ENCODE results near the gene TRPV4. TPM values are rescaled to one million over a fixed set of nuclear protein-coding genes. Genes with fewer than 3 reads are reported as not detected.

Gene TRPV4
- polyA plus RNA-seq, 1 experiment: 5.2 TPM

GRCh38 chr12:109765446-109765810 lies 67.8 kb downstream of the TRPV4 start:
- peaks cover 12% of the 10 kb centered on the region for H3K9me3 ChIP-seq (ENCODE audit: control insufficient read depth, insufficient read depth, low read length)
- peaks cover 8% of the 10 kb centered on the region for H3K27me3 ChIP-seq (ENCODE audit: control insufficient read depth, insufficient read depth, low read length)
- H3K27ac ChIP-seq (ENCODE audit: low read depth, low read length): no peak overlapping the region
- TF ChIP-seq CTCF (IDR thresholded peaks at IDR 0.05; ENCODE audit: low read depth, low read length): no peak
- DNase-seq (ENCODE audit: low read depth, low spot score): no peak
- ChIA-PET CTCF (interaction anchor here (2.3 kb wide), 1 partner anchor 9 kb away, joined by 7 read pairs; no protein-coding TSS in a partner anchor), POLR2A (no interaction called here)
- H3K4me3 ChIP-seq (ENCODE audit: low read depth, low read length): no peak overlapping the region

- no peak for DNase-seq (ENCODE audit: low read depth, low spot score)
- Histone ChIP-seq H3K27me3 (ENCODE audit: control insufficient read depth, insufficient read depth, low read length) (peaks cover 8% of the 10 kb centered on the region), H3K4me3 (ENCODE audit: low read depth, low read length) (no peak overlapping the region), H3K9me3 (ENCODE audit: control insufficient read depth, insufficient read depth, low read length) (peaks cover 12% of the 10 kb centered on the region), H3K27ac (ENCODE audit: low read depth, low read length) (no peak overlapping the region)
- ChIA-PET CTCF (interaction anchor here (0.8 to 2.3 kb wide), 2 partner anchors 10 to 12 kb away, joined by 3 to 7 read pairs; no protein-coding TSS in a partner anchor), POLR2A (no interaction called here)
- no peak for TF ChIP-seq CTCF (IDR thresholded peaks at IDR 0.05; ENCODE audit: low read depth, low read length)
Measured at GRCh38 chr12:109764776-109765445, 68.3 kb downstream of the TRPV4 start.

- Histone ChIP-seq H3K4me3 (ENCODE audit: low read depth, low read length) (no peak overlapping the region), H3K9me3 (ENCODE audit: control insufficient read depth, insufficient read depth, low read length) (peaks cover 12% of the 10 kb centered on the region), H3K27ac (ENCODE audit: low read depth, low read length) (no peak overlapping the region), H3K27me3 (ENCODE audit: control insufficient read depth, insufficient read depth, low read length) (peaks cover 8% of the 10 kb centered on the region)
- no peak for TF ChIP-seq CTCF (IDR thresholded peaks at IDR 0.05; ENCODE audit: low read depth, low read length)
- ChIA-PET POLR2A (interaction anchor here (0.7 kb wide), 1 partner anchor 9 kb away, joined by 3 read pairs; no protein-coding TSS in a partner anchor), CTCF (interaction anchor here (2.3 kb wide), 1 partner anchor 11 kb away, joined by 7 read pairs; no protein-coding TSS in a partner anchor)
- no peak for DNase-seq (ENCODE audit: low read depth, low spot score)
Measured at GRCh38 chr12:109764123-109764522, 69.1 kb downstream of the TRPV4 start.

GRCh38 chr12:109763201-109763841 lies 69.9 kb downstream of the TRPV4 start:
- H3K4me3 ChIP-seq (ENCODE audit: low read depth, low read length): no peak overlapping the region
- no peak overlapping the region for H3K27ac ChIP-seq (ENCODE audit: low read depth, low read length)
- H3K9me3 ChIP-seq (ENCODE audit: control insufficient read depth, insufficient read depth, low read length): peaks cover 12% of the 10 kb centered on the region
- ChIA-PET CTCF (interaction anchor here (2.3 kb wide), 1 partner anchor 12 kb away, joined by 7 read pairs; no protein-coding TSS in a partner anchor), POLR2A (interaction anchor here (0.7 kb wide), 1 partner anchor 10 kb away, joined by 3 read pairs; no protein-coding TSS in a partner anchor)
- DNase-seq (ENCODE audit: low read depth, low spot score): no peak
- H3K27me3 ChIP-seq (ENCODE audit: control insufficient read depth, insufficient read depth, low read length): peaks cover 13% of the 10 kb centered on the region
- no peak for TF ChIP-seq CTCF (IDR thresholded peaks at IDR 0.05; ENCODE audit: low read depth, low read length)

- ChIA-PET CTCF (no interaction called here), POLR2A (no interaction called here)
- no peak overlapping the region for H3K4me3 ChIP-seq (ENCODE audit: low read depth, low read length)
- TF ChIP-seq CTCF (IDR thresholded peaks at IDR 0.05; ENCODE audit: low read depth, low read length): no peak
- H3K27me3 ChIP-seq (ENCODE audit: control insufficient read depth, insufficient read depth, low read length): peaks cover 13% of the 10 kb centered on the region
- DNase-seq (ENCODE audit: low read depth, low spot score): no peak
- no peak overlapping the region for H3K27ac ChIP-seq (ENCODE audit: low read depth, low read length)
- H3K9me3 ChIP-seq (ENCODE audit: control insufficient read depth, insufficient read depth, low read length): peaks cover 12% of the 10 kb centered on the region
Measured at GRCh38 chr12:109762673-109763191, 70.5 kb downstream of the TRPV4 start.

Data from AG04450 (cell line).